Transverse colon (tissue), 4 donors: Measurements from ENCODE around the gene DEPP1.

Experiments
- CTCF ChIP-seq, 5 experiments: fragments of 200-600 bp in 3 of 5; fragments of 450-650 bp in 2 of 5; sonication (generic) in 3 of 5; IDR thresholded peaks; 1 replicate in 2 of 5; 2 replicates in 3 of 5; pipeline ENCODE4 v1.5.1; 2016 to 2017; ENCODE audit warnings: antibody characterized with exemption in 5 of 5, inconsistent platforms in 3 of 5, mild to moderate bottlenecking in 2 of 5, moderate library complexity in 1 of 5
- EP300 ChIP-seq: sonication (generic); formaldehyde crosslinking; IDR thresholded peaks from one replicate; pipeline ENCODE4 v1.6.1; 2017; ENCODE audit warnings: antibody characterized with exemption, low read depth
- POLR2A ChIP-seq: fragments of 450-650 bp; IDR thresholded peaks from one replicate; pipeline ENCODE4 v1.6.1; 2016; ENCODE audit warnings: antibody characterized with exemption, mild to moderate bottlenecking, moderate library complexity
- POLR2AphosphoS5 ChIP-seq, 3 donors: sonication (generic); formaldehyde crosslinking; IDR thresholded peaks; one replicate each; pipeline ENCODE4 v1.6.1; 2016; ENCODE audit warnings: antibody characterized with exemption in 3 of 3

DNA sequence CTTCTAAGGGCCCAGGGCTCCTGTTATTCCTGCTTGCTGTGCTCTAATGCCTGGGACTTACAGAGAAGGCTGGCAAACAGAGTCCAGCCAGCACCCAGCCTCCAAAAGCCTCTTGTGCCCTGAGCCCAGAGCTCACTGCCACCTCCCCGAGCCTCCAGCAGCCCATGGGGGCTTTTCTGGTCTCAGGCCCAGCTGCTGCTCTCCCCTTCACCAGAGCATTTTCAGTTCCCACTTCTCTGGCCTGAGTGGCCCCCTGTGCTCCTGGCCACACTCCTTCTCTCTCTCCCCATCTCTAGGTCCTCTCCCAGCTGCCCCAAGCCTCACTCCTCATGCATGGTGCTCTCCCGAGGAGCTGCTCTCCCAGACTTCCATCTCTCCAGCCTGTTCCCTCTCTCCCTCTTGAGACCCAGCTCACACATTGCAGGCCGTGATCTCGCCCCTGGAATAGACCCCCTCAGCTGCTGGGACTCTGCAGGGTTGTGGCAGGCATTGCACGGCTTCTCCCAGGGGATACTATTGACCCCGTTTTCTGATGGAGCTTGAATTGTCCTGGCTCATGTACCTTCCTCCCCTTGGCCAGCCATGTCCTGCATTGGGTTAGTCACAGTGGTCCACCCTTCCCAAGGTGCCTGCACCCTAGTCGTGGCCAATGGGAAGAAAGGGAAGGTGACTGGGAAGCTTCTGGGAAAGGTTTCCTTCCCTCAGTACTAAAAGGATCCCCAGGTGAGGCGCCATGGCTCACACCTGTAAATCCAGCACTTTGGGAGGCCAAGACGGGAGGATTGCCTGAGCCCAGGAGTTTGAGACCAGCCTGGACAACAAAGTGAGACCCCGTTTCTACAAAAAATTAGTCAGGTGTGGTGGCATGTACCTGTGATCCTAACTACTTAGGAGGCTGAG, 28.0 kb downstream of the DEPP1 start:
- TF ChIP-seq CTCF (IDR thresholded peaks at IDR 0.05): no peak
- no peak for TF ChIP-seq POLR2A
- no peak for TF ChIP-seq EP300
- no peak for TF ChIP-seq POLR2AphosphoS5 (IDR thresholded peaks at IDR 0.05)
